Stomach (tissue), 4 donors: ENCODE measurements around the gene ATOH8.

Experiments
- EP300 ChIP-seq: sonication (generic); formaldehyde crosslinking; IDR thresholded peaks from one replicate; pipeline ENCODE4 v1.6.1; 2017; ENCODE audit warnings: antibody characterized with exemption
- POLR2A ChIP-seq, 4 donors: fragments of 450-650 bp; IDR thresholded peaks; one replicate each; pipeline ENCODE4 v1.6.1; 2016; ENCODE audit warnings: antibody characterized with exemption in 4 of 4, control low read depth in 2 of 4, mild to moderate bottlenecking in 1 of 4, moderate library complexity in 1 of 4
- POLR2AphosphoS5 ChIP-seq, 3 donors: sonication (generic); formaldehyde crosslinking; IDR thresholded peaks; one replicate each; pipeline ENCODE4 v1.6.1; 2016; ENCODE audit warnings: antibody characterized with exemption in 3 of 3
- TF ChIP-seq, protein P1 (sequence below), 7 experiments: fragments of 450-650 bp in 4 of 7; fragments of 200-600 bp in 3 of 7; sonication (generic) in 3 of 7; IDR thresholded peaks; one replicate each; pipeline ENCODE4 v1.5.1; 2016 to 2019; ENCODE audit warnings: antibody characterized with exemption in 7 of 7, control low read depth in 2 of 7, mild to moderate bottlenecking in 1 of 7

DNA sequence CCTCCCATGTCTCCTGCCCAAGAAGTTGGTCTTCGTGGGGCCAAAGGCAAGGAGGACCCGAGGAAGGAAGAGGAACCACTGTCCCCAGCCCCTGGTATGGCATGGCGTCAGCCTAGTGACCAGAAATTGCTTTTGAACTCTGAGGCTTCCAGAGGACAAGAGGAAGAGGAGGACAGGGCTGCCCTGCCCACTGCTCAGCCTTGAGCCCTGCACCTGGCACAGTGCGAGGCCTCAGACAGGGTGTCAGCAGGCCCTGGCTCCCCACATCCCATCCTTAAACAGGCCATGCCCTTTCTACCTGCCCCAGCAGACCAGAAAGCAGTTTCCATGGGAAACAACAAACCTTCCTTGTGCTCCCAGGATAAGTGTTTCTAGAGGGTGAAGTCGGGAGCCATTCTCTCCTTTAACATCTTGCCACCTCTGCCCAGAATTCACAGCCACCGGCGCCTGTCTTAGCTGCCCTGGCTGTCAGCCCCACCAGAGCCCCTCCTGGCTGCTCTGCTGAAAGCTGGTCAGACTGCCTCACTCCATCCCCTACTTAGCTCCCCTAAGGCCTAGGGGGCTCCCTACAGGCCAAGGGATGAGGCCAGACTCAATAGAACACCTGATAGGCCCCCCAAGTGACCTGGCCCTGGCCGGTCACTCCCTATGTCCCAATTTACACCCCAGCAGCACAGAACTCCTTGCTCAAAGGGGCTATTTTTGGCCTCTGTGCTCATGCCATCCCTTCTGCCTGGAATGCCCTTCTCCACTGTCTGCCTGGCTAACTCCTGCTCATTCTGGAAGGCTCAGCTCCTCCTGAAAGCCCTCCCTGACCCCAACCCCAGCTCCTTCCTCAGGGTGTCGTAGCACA is 20.6 kb downstream of the ATOH8 start:
- TF ChIP-seq POLR2AphosphoS5 (IDR thresholded peaks at IDR 0.05) (peak in 1 of 3 donors; percentile 21), EP300 (no peak), POLR2A (IDR thresholded peaks at IDR 0.05) (no peak)
- TF ChIP-seq, protein P1, sequence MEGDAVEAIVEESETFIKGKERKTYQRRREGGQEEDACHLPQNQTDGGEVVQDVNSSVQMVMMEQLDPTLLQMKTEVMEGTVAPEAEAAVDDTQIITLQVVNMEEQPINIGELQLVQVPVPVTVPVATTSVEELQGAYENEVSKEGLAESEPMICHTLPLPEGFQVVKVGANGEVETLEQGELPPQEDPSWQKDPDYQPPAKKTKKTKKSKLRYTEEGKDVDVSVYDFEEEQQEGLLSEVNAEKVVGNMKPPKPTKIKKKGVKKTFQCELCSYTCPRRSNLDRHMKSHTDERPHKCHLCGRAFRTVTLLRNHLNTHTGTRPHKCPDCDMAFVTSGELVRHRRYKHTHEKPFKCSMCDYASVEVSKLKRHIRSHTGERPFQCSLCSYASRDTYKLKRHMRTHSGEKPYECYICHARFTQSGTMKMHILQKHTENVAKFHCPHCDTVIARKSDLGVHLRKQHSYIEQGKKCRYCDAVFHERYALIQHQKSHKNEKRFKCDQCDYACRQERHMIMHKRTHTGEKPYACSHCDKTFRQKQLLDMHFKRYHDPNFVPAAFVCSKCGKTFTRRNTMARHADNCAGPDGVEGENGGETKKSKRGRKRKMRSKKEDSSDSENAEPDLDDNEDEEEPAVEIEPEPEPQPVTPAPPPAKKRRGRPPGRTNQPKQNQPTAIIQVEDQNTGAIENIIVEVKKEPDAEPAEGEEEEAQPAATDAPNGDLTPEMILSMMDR (IDR thresholded peaks at IDR 0.05): no peak
